ENCODE data around the gene DTX4.

DNA sequence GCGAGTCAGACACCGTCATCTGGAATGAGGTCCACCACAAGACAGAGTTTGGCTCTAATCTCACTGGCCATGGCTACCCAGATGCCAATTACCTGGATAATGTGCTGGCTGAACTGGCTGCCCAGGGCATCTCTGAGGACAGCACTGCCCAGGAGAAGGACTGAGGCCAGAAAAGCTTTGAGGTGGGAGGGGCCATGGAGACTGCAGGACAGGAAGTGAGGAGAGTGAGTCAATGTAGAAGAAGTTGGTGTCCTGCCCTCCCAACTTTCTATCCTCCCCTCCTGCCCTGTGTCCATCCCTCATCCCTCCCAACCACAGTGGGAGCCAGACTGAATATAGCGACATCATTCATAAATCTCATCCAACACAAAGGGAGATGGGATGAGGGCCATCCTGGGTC, 32.8 kb downstream of the DTX4 start:
- TF ChIP-seq, protein P1, sequence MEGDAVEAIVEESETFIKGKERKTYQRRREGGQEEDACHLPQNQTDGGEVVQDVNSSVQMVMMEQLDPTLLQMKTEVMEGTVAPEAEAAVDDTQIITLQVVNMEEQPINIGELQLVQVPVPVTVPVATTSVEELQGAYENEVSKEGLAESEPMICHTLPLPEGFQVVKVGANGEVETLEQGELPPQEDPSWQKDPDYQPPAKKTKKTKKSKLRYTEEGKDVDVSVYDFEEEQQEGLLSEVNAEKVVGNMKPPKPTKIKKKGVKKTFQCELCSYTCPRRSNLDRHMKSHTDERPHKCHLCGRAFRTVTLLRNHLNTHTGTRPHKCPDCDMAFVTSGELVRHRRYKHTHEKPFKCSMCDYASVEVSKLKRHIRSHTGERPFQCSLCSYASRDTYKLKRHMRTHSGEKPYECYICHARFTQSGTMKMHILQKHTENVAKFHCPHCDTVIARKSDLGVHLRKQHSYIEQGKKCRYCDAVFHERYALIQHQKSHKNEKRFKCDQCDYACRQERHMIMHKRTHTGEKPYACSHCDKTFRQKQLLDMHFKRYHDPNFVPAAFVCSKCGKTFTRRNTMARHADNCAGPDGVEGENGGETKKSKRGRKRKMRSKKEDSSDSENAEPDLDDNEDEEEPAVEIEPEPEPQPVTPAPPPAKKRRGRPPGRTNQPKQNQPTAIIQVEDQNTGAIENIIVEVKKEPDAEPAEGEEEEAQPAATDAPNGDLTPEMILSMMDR (conservative IDR thresholded peaks at IDR 0.05 in 1 of 2, IDR thresholded peaks at IDR 0.05 in 1 of 2; ENCODE audit: extremely low read depth in 1 of 2, insufficient read depth in 1 of 2, low read depth in 1 of 2, low read length in 2 of 2), result no peak
- no peak for TF ChIP-seq EZH2 (IDR thresholded peaks at IDR 0.05; ENCODE audit: borderline replicate concordance, low read length)
